Fibroblast of pulmonary artery (primary cell): ENCODE data around the gene GPR15.

Source experiments
- DNase-seq: peaks from one replicate; pipeline ENCODE4 v3.0.0-alpha.2; 2010; ENCODE audit warnings: low read depth
- H3K4me3 ChIP-seq: replicated peaks from 2 replicates; pipeline ENCODE4 v1.5.1; 2011; ENCODE audit warnings: low read depth, mild to moderate bottlenecking, control low read depth, low read length, moderate library complexity
- TF ChIP-seq, protein P1 (sequence below): IDR thresholded peaks from 2 replicates; pipeline ENCODE4 v1.5.1; 2011; ENCODE audit warnings: mild to moderate bottlenecking, control low read depth, low read length, inconsistent platforms; ENCODE audit errors: missing control alignments

Gene GPR15

DNA sequence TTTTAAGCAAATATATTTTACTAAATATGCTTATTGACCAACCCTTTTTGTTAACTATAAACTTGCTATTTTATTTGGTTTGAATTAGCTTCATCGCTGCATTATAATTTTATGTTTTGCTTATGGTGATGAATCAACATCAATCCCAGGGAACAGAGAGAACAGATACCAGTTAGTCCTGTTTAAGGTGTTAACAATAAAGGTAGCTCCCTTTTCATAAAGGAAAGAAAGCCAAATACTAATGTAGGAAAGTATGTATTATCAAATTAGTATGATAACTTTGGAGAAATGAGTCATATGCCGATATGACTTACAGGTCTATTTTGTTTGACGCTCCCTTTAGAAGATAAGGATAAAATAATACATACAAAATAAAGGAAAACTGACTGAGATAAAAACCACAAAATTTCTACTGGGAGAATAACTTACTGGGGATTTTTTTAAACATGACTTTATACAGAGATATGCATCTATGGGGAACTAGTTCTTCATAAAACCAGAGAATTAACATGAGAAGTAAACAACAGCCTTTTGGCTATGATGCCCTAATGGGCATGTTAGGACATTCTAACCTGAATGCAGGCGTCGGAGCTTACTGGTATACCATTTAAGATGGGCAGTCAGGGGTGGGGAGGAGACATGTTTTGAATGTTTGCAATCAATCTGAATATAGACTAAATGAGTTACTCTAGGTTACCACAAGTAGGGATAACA lies 29.8 kb upstream of the GPR15 start:
- no peak overlapping the region for H3K4me3 ChIP-seq
- no peak for DNase-seq
- TF ChIP-seq, protein P1, sequence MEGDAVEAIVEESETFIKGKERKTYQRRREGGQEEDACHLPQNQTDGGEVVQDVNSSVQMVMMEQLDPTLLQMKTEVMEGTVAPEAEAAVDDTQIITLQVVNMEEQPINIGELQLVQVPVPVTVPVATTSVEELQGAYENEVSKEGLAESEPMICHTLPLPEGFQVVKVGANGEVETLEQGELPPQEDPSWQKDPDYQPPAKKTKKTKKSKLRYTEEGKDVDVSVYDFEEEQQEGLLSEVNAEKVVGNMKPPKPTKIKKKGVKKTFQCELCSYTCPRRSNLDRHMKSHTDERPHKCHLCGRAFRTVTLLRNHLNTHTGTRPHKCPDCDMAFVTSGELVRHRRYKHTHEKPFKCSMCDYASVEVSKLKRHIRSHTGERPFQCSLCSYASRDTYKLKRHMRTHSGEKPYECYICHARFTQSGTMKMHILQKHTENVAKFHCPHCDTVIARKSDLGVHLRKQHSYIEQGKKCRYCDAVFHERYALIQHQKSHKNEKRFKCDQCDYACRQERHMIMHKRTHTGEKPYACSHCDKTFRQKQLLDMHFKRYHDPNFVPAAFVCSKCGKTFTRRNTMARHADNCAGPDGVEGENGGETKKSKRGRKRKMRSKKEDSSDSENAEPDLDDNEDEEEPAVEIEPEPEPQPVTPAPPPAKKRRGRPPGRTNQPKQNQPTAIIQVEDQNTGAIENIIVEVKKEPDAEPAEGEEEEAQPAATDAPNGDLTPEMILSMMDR: no peak

DNA sequence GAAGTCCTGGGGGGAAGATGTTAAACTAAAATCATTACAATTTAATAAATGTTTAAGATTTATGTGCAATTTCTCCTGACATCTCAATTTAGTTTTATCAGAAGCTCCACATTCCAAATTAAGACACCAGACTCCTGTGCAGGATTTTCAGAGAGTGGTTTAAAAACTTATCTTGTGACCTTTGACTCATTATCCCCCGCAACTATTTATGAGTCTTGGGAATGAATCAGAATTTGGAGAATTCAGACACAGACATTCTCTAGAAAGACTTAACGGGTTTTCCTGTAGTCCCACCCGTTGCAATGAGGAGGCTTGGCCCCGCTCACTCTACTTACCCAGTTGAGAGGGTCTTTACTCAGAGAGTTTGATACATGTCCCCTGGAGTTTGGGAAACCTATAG lies 27.2 kb upstream of the GPR15 start:
- DNase-seq: no peak
- TF ChIP-seq, protein P1: no peak
- H3K4me3 ChIP-seq: no peak overlapping the region

DNA sequence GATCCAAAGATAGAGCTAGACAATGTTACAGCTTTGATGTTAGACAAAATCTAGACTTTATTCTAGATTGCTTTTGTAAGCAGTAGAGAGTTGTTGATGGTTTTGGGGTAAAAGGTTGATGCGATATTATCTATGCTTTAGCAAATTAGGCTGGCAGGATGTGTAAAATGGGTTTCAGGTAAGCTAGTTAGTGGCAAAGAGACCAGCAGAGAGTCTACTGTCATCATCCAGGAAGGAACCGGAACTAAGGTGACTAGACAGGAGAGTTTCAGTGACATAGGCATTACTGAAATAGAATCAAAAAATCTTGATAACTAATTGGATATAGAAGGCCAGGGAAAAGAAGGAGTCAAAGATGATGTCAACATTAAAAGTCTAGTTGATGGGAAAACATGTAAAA lies 23.2 kb upstream of the GPR15 start:
- TF ChIP-seq, protein P1: no peak
- no peak for DNase-seq
- no peak overlapping the region for H3K4me3 ChIP-seq

DNA sequence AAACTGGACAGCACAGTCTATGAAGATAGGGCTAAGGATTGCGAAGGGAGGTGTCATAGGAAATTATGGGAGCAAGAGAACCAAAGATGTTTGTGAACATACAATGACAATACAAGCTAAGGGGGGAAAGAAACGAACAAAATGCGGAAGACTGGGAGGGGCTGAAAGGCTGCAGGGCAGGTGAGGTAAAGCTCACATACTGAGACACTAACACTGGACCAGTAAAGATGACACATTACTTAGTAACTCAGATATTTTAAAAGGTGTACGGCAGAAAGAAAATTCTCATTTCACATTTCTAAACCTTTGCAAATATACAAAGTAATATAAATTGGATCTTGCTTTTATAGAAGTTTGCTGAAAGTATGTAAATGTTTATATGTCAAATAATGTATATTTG lies 19.2 kb upstream of the GPR15 start:
- H3K4me3 ChIP-seq: no peak overlapping the region
- TF ChIP-seq, protein P1: no peak
- DNase-seq: no peak

DNA sequence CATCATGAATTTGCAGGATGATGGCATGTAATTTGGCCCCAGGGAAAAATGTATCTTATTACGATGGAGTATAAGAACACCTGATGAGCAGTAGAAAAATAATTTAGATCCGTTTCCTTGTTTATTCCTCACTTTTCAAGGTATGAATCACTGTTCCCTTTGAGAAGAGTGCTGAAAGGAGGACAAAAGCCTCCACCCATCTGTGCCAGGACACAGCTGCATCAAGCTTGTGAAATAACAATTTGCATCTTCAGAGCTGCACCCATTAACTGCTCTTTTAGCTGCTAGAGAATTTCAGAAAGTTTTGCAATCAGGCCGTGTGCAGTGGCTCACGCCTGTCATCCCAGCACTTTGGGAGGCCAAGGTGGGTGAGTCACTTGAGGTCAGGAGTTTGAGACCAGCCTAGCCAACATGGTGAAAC lies 18.7 kb upstream of the GPR15 start:
- TF ChIP-seq, protein P1: no peak
- DNase-seq: peak; percentile 84
- H3K4me3 ChIP-seq: no peak overlapping the region

DNA sequence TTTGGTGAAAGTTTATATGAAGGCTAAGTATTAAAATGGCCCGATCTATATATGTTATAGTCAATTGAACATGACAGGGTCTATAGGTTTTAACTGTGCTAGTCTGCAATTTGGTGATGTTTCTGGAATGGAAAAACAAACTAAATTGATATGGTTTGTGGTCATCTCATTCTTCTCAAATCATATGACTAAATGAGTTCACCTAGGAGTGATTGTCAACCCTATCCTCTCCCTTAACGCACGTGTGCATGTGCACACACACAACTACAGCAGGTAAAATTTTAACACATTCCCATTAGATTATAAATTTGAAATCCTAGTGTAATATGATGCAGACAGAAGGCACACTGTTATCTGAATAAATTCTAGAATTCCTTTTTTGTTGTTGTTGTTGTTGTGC lies 18.0 kb upstream of the GPR15 start:
- no peak overlapping the region for H3K4me3 ChIP-seq
- TF ChIP-seq, protein P1: no peak
- no peak for DNase-seq

DNA sequence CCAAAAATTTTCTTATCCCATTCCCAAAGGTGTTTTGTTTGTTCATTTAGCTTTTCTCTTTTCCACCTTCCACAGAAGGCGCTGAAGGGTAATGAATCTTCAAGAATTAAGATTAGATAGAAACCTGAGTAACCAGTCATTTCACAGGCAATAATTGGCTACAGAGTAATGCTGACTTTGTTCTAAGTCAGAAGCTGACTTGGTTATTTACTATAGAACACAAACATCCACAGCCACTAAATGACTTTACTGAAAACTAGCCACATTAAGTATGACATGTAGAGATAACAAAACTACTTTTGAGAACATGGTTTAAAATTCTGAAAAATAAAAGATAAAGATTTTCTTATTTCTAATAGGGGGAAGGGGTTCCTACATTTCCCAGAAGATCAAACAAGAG lies 16.8 kb upstream of the GPR15 start:
- DNase-seq: no peak
- H3K4me3 ChIP-seq: no peak overlapping the region
- TF ChIP-seq, protein P1: no peak
